ENCODE measurements around the gene DNAJC15.
A peak's percentile ranks its signal among the peaks of the same experiment; 100 is the strongest.

DNAJC15 gene

GRCh38 chr13:43023289-43023963 is at the start of gene DNAJC15:
Gene DNAJC15 (plus strand): TSS chr13:43023586. CDS start chr13:43023627, 41 bp downstream.
- Histone ChIP-seq H3K4me3 (ENCODE audit: severe bottlenecking) (no peak within 1 kb of the TSS), H3K27ac (ENCODE audit: poor library complexity, severe bottlenecking) (no peak within 1 kb of the TSS), H3K9me3 (ENCODE audit: severe bottlenecking) (no peaks in the 10 kb centered on the region), H3K36me3 (ENCODE audit: low read depth) (no peaks in the 10 kb centered on the region), H3K27me3 (ENCODE audit: insufficient read depth, poor library complexity, severe bottlenecking) (no peaks in the 10 kb centered on the region), H3K4me1 (ENCODE audit: insufficient read depth, poor library complexity, severe bottlenecking) (no peaks in the 10 kb centered on the region)
- DNase-seq (ENCODE audit: low spot score) (no peak), ATAC-seq (ENCODE audit: low read depth) (no peak)
- no peak for TF ChIP-seq CTCF (IDR thresholded peaks at IDR 0.05; ENCODE audit: poor library complexity, severe bottlenecking)

- no peak for DNase-seq (ENCODE audit: low spot score)
- Histone ChIP-seq H3K27me3 (ENCODE audit: insufficient read depth, poor library complexity, severe bottlenecking) (no peaks in the 10 kb centered on the region), H3K36me3 (ENCODE audit: low read depth) (no peaks in the 10 kb centered on the region), H3K4me1 (ENCODE audit: insufficient read depth, poor library complexity, severe bottlenecking) (peaks cover 5% of the 10 kb centered on the region), H3K27ac (ENCODE audit: poor library complexity, severe bottlenecking) (no peak overlapping the region), H3K9me3 (ENCODE audit: severe bottlenecking) (no peaks in the 10 kb centered on the region), H3K4me3 (ENCODE audit: severe bottlenecking) (no peak overlapping the region)
- ATAC-seq (ENCODE audit: low read depth), result no peak
- TF ChIP-seq CTCF (IDR thresholded peaks at IDR 0.05; ENCODE audit: poor library complexity, severe bottlenecking), result no peak
These were observed 47.3 kb upstream of the DNAJC15 start for GRCh38 chr13:42976066-42976465.

- Histone ChIP-seq H3K9me3 (ENCODE audit: severe bottlenecking) (no peaks in the 10 kb centered on the region), H3K27me3 (ENCODE audit: insufficient read depth, poor library complexity, severe bottlenecking) (no peaks in the 10 kb centered on the region), H3K36me3 (ENCODE audit: low read depth) (no peaks in the 10 kb centered on the region), H3K4me1 (ENCODE audit: insufficient read depth, poor library complexity, severe bottlenecking) (peaks cover 15% of the 10 kb centered on the region), H3K4me3 (ENCODE audit: severe bottlenecking) (no peak overlapping the region), H3K27ac (ENCODE audit: poor library complexity, severe bottlenecking) (no peak overlapping the region)
- TF ChIP-seq CTCF (IDR thresholded peaks at IDR 0.05; ENCODE audit: poor library complexity, severe bottlenecking), result no peak
- DNase-seq (ENCODE audit: low spot score) (no peak), ATAC-seq (ENCODE audit: low read depth) (no peak)
These were observed 46.1 kb upstream of the DNAJC15 start for GRCh38 chr13:42977219-42977659.

GRCh38 chr13:42981317-42981716 is 42.1 kb upstream of the DNAJC15 start:
- Histone ChIP-seq H3K9me3 (ENCODE audit: severe bottlenecking) (no peaks in the 10 kb centered on the region), H3K4me3 (ENCODE audit: severe bottlenecking) (no peak overlapping the region), H3K27ac (ENCODE audit: poor library complexity, severe bottlenecking) (peak overlapping the region; percentile 61), H3K4me1 (ENCODE audit: insufficient read depth, poor library complexity, severe bottlenecking) (peaks cover 12% of the 10 kb centered on the region), H3K27me3 (ENCODE audit: insufficient read depth, poor library complexity, severe bottlenecking) (no peaks in the 10 kb centered on the region), H3K36me3 (ENCODE audit: low read depth) (no peaks in the 10 kb centered on the region)
- ATAC-seq (ENCODE audit: low read depth), result peak; percentile 41; the same call in 1 of the 3 replicates
- no peak for DNase-seq (ENCODE audit: low spot score)
- TF ChIP-seq CTCF (IDR thresholded peaks at IDR 0.05; ENCODE audit: poor library complexity, severe bottlenecking), result no peak

- no peak for DNase-seq (ENCODE audit: low spot score)
- Histone ChIP-seq H3K27me3 (ENCODE audit: insufficient read depth, poor library complexity, severe bottlenecking) (no peaks in the 10 kb centered on the region), H3K4me3 (ENCODE audit: severe bottlenecking) (no peak overlapping the region), H3K27ac (ENCODE audit: poor library complexity, severe bottlenecking) (peak overlapping the region; percentile 61), H3K4me1 (ENCODE audit: insufficient read depth, poor library complexity, severe bottlenecking) (peaks cover 12% of the 10 kb centered on the region), H3K36me3 (ENCODE audit: low read depth) (no peaks in the 10 kb centered on the region), H3K9me3 (ENCODE audit: severe bottlenecking) (no peaks in the 10 kb centered on the region)
- no peak for TF ChIP-seq CTCF (IDR thresholded peaks at IDR 0.05; ENCODE audit: poor library complexity, severe bottlenecking)
- ATAC-seq (ENCODE audit: low read depth), result peak; percentile 58
These were observed 41.5 kb upstream of the DNAJC15 start for GRCh38 chr13:42981853-42982252.

Measured in RWPE2 (cell line).